Stimulated activated effector memory CD8-positive, alpha-beta T cell treated with anti-CD3 and anti-CD28 coated beads, Interleukin-12 subunit alpha, Interleukin-12 subunit beta, amount 100 ng/mL, for 72 hours (primary cell): Measurements from ENCODE around the gene SERPINB13.

ENCODE experiments used
- ATAC-seq: fragments of 150-1000 bp; cut with Tn5 transposase; 2 replicates; pipeline ENCODE4 v1.10.0; 2021
- DNase-seq, 2 donors: peaks; one replicate each; pipeline ENCODE4 v3.0.0; 2021 to 2022; ENCODE audit warnings: low spot score in 2 of 2
- H3K27ac Mint-ChIP-seq: one replicate; pipeline ENCODE4 v1.8.0; 2022; ENCODE audit warnings: mild to moderate bottlenecking, mixed read lengths
- H3K36me3 Mint-ChIP-seq: one replicate; pipeline ENCODE4 v1.8.0; 2022; ENCODE audit warnings: mild to moderate bottlenecking, mixed read lengths
- H3K4me1 Mint-ChIP-seq: one replicate; pipeline ENCODE4 v1.8.0; 2022; ENCODE audit warnings: mixed read lengths
- H3K4me3 Mint-ChIP-seq: one replicate; pipeline ENCODE4 v1.8.0; 2022; ENCODE audit warnings: mild to moderate bottlenecking, mixed read lengths
- H3K9me3 Mint-ChIP-seq: one replicate; pipeline ENCODE4 v1.8.0; 2022; ENCODE audit warnings: mixed read lengths

SERPINB13 gene, protein sequence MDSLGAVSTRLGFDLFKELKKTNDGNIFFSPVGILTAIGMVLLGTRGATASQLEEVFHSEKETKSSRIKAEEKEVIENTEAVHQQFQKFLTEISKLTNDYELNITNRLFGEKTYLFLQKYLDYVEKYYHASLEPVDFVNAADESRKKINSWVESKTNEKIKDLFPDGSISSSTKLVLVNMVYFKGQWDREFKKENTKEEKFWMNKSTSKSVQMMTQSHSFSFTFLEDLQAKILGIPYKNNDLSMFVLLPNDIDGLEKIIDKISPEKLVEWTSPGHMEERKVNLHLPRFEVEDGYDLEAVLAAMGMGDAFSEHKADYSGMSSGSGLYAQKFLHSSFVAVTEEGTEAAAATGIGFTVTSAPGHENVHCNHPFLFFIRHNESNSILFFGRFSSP

GRCh38 chr18:63586966-63587365, at the start of gene SERPINB13:
Gene SERPINB13 (plus strand): TSS chr18:63587343. CDS start chr18:63588668, 1,325 bp downstream.
- no peaks in the 10 kb centered on the region for H3K9me3 Mint-ChIP-seq
- no peaks in the 10 kb centered on the region for H3K4me1 Mint-ChIP-seq
- no peak within 1 kb of the TSS for H3K4me3 Mint-ChIP-seq
- no peak for DNase-seq
- H3K27ac Mint-ChIP-seq, result no peak within 1 kb of the TSS
- ATAC-seq, result no peak
- H3K36me3 Mint-ChIP-seq, result no peaks in the 10 kb centered on the region

GRCh38 chr18:63539904-63540510, 47.1 kb upstream of the SERPINB13 start:
- Mint-ChIP-seq H3K9me3 (no peaks in the 10 kb centered on the region), H3K27ac (no peak overlapping the region), H3K4me3 (no peak overlapping the region), H3K4me1 (no peaks in the 10 kb centered on the region), H3K36me3 (no peaks in the 10 kb centered on the region)
- DNase-seq (no peak), ATAC-seq (no peak)

DNA sequence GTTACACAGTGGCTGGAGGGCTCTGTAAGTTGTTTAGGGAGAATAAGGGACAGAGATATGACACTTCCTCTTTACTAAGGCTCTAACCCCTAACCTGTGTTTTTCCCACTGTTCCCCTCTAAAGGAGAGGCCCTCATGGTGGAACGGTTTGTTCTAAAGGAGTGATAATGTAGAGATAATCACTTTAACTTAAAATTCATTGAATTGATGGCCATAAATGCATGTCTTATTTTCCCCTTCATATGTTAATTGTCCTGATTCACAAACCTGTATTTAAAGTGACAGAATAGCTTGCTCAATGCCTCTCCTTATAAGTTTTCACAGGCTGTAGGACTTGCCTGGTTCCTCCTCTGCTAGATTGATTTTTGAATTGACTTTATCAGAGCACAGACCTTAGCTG, 45.1 kb upstream of the SERPINB13 start, which contains the start of gene SERPINB12:
Gene SERPINB12 (plus strand): TSS at position 301 of the 400 bp plus-strand sequence. CDS start 13,791 bp downstream, outside the sequence.
- DNase-seq (no peak), ATAC-seq (no peak)
- no peak within 1 kb of the TSS for H3K4me3 Mint-ChIP-seq
- H3K36me3 Mint-ChIP-seq, result no peaks in the 10 kb centered on the region
- no peak within 1 kb of the TSS for H3K27ac Mint-ChIP-seq
- H3K9me3 Mint-ChIP-seq, result no peaks in the 10 kb centered on the region
- no peaks in the 10 kb centered on the region for H3K4me1 Mint-ChIP-seq

DNA sequence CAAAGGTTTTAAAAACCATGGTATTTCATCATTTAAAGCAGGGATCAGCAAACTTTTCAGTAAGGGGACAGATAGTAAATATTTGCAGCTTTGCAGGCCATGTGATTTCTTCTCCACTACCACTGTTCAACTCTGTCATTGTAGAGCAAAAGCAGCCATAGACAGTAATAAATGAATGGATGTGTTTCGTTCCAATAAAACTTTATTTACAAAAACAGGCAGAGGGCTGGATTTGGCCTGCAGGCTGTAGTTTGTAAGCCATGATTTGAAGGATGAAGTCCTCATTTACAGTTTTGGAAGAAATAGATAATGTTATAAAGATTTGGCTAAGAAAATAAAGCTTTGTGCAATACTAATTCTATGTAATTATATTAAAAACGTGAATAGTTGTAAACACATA, 43.1 kb upstream of the SERPINB13 start:
- DNase-seq (no peak), ATAC-seq (no peak)
- Mint-ChIP-seq H3K4me3 (no peak overlapping the region), H3K27ac (no peak overlapping the region), H3K9me3 (no peaks in the 10 kb centered on the region), H3K4me1 (no peaks in the 10 kb centered on the region), H3K36me3 (no peaks in the 10 kb centered on the region)

GRCh38 chr18:63545000-63545399, 42.1 kb upstream of the SERPINB13 start:
- H3K27ac Mint-ChIP-seq, result no peak overlapping the region
- no peak for DNase-seq
- H3K36me3 Mint-ChIP-seq, result no peaks in the 10 kb centered on the region
- ATAC-seq, result no peak
- H3K4me1 Mint-ChIP-seq, result no peaks in the 10 kb centered on the region
- no peaks in the 10 kb centered on the region for H3K9me3 Mint-ChIP-seq
- no peak overlapping the region for H3K4me3 Mint-ChIP-seq

GRCh38 chr18:63550068-63550467, 37.1 kb upstream of the SERPINB13 start:
- no peak for DNase-seq
- ATAC-seq, result no peak
- no peaks in the 10 kb centered on the region for H3K36me3 Mint-ChIP-seq
- H3K27ac Mint-ChIP-seq, result no peak overlapping the region
- H3K9me3 Mint-ChIP-seq, result no peaks in the 10 kb centered on the region
- H3K4me1 Mint-ChIP-seq, result no peaks in the 10 kb centered on the region
- no peak overlapping the region for H3K4me3 Mint-ChIP-seq

- DNase-seq (no peak), ATAC-seq (no peak)
- H3K27ac Mint-ChIP-seq, result no peak overlapping the region
- H3K4me1 Mint-ChIP-seq, result no peaks in the 10 kb centered on the region
- no peaks in the 10 kb centered on the region for H3K9me3 Mint-ChIP-seq
- H3K4me3 Mint-ChIP-seq, result no peak overlapping the region
- no peaks in the 10 kb centered on the region for H3K36me3 Mint-ChIP-seq
These were observed 35.4 kb upstream of the SERPINB13 start for GRCh38 chr18:63551769-63552168.

DNA sequence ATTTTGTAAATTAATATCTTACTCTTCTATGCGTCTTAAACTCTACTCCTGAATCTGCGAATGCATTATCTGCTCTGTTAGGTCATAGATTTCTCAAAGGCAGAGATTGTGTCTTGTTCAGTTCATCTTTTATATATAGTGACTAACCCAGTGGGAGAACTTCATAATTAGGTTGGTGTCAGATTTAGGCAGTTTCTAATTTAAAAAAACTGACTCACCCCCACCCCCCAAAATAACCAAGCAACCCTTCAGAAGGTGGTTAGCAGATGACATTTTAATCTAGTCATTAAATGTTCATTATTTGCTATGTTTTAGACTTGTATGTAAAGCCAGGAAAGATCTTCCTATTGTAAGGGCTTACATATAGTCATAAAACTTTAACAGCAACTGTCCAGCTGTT, 34.6 kb upstream of the SERPINB13 start:
- H3K4me3 Mint-ChIP-seq, result no peak overlapping the region
- no peaks in the 10 kb centered on the region for H3K36me3 Mint-ChIP-seq
- no peak overlapping the region for H3K27ac Mint-ChIP-seq
- H3K4me1 Mint-ChIP-seq, result no peaks in the 10 kb centered on the region
- ATAC-seq (no peak), DNase-seq (no peak)
- H3K9me3 Mint-ChIP-seq, result no peaks in the 10 kb centered on the region

GRCh38 chr18:63553081-63553480, 34.1 kb upstream of the SERPINB13 start:
- ATAC-seq, result no peak
- no peak overlapping the region for H3K4me3 Mint-ChIP-seq
- DNase-seq, result no peak

GRCh38 chr18:63559567-63560491, 27.3 kb upstream of the SERPINB13 start:
- no peak overlapping the region for H3K27ac Mint-ChIP-seq
- no peak for DNase-seq
- no peak for ATAC-seq

More at GRCh38 chr18:63553081-63553480, 34.1 kb upstream of the SERPINB13 start:
- Mint-ChIP-seq H3K27ac (no peak overlapping the region), H3K4me1 (no peaks in the 10 kb centered on the region), H3K9me3 (no peaks in the 10 kb centered on the region), H3K36me3 (no peaks in the 10 kb centered on the region)

GRCh38 chr18:63562284-63562683, 24.9 kb upstream of the SERPINB13 start:
- H3K27ac Mint-ChIP-seq, result no peak overlapping the region
- no peak overlapping the region for H3K4me3 Mint-ChIP-seq
- no peak for ATAC-seq

More at GRCh38 chr18:63559567-63560491, 27.3 kb upstream of the SERPINB13 start:
- H3K9me3 Mint-ChIP-seq, result no peaks in the 10 kb centered on the region
- H3K4me3 Mint-ChIP-seq, result no peak overlapping the region
- H3K4me1 Mint-ChIP-seq, result no peaks in the 10 kb centered on the region
- H3K36me3 Mint-ChIP-seq, result no peaks in the 10 kb centered on the region

GRCh38 chr18:63564021-63564420, 23.1 kb upstream of the SERPINB13 start:
- no peaks in the 10 kb centered on the region for H3K4me1 Mint-ChIP-seq
- no peak overlapping the region for H3K4me3 Mint-ChIP-seq
- ATAC-seq, result no peak
- no peaks in the 10 kb centered on the region for H3K36me3 Mint-ChIP-seq
- no peak for DNase-seq
- H3K27ac Mint-ChIP-seq, result no peak overlapping the region
- no peaks in the 10 kb centered on the region for H3K9me3 Mint-ChIP-seq

More at GRCh38 chr18:63562284-63562683, 24.9 kb upstream of the SERPINB13 start:
- no peak for DNase-seq
- H3K9me3 Mint-ChIP-seq, result no peaks in the 10 kb centered on the region
- no peaks in the 10 kb centered on the region for H3K4me1 Mint-ChIP-seq
- H3K36me3 Mint-ChIP-seq, result no peaks in the 10 kb centered on the region

DNA sequence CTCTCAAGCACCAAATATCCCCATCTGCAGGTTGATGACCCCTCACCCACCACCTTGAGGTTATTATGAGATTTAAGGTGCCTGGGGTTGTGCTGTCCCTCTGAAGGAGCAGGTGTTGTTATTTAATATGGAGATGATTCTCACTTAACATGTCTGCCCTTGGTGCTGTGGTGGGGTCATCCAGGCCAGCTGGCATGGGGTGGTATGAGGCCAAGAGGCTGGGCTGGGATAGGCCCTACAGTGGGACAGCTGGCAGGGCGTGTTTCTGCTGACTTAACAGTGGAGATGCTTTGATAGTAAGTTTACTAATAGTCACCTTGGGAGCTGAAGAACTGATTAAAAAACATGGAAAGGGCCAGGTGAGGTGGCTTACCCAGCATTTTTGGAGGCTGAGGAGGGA, 22.6 kb upstream of the SERPINB13 start:
- Mint-ChIP-seq H3K27ac (no peak overlapping the region), H3K36me3 (no peaks in the 10 kb centered on the region), H3K4me1 (no peaks in the 10 kb centered on the region), H3K4me3 (no peak overlapping the region), H3K9me3 (no peaks in the 10 kb centered on the region)
- no peak for ATAC-seq
- DNase-seq, result no peak

DNA sequence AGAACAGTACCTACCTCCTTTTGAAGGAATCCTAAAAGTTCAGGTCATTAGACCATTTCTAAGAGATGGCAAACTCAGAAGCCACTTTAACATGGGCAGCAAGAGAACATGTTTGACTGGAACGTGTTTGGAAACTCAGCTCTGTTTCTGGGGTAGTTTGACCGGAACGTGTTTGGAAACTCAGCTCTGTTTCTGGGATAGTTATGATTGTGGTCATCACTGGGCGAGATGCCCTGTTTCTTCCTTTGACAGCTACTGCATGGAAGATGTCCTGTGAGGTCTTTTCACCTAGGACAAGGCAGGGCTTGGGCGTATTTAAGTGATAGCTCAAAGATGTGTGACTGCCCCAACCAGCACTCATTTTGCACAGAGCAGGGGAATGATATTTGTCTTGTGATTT, 19.9 kb upstream of the SERPINB13 start:
- DNase-seq (no peak), ATAC-seq (no peak)
- Mint-ChIP-seq H3K4me3 (no peak overlapping the region), H3K9me3 (no peaks in the 10 kb centered on the region), H3K27ac (no peak overlapping the region), H3K36me3 (no peaks in the 10 kb centered on the region), H3K4me1 (no peaks in the 10 kb centered on the region)

DNA sequence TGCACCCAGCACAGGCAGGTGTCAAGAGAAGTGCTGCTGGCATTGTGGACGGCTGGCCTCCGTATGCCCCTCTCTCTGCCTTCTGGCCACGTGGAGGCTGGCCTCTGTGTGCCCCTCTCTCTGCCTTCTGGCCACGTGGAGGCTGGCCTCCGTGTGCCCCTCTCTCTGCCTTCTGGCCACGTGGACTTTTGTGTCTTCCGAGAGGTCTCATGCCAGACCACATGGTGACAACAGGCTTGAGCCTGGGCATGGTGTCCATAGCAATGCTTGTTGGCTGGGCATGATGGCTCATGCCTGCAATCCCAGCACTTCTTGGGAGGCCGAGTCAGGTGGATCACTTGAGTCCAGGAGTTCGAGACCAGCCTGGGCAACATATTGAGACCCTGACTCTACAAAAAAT, 19.3 kb upstream of the SERPINB13 start:
- no peak for DNase-seq
- H3K27ac Mint-ChIP-seq, result no peak overlapping the region
- ATAC-seq, result no peak
- H3K9me3 Mint-ChIP-seq, result no peaks in the 10 kb centered on the region
- no peak overlapping the region for H3K4me3 Mint-ChIP-seq
- H3K36me3 Mint-ChIP-seq, result no peaks in the 10 kb centered on the region
- H3K4me1 Mint-ChIP-seq, result no peaks in the 10 kb centered on the region
